Gastrocnemius medialis (tissue), 4 donors: ENCODE results near the gene ZP1. TPM values are rescaled to one million over a fixed set of nuclear protein-coding genes. Genes with fewer than 3 reads are reported as not detected.

Experiments
- ATAC-seq, 2 donors: fragments of 150-250 bp; one replicate each; pipeline ENCODE4 v1.9.1; 2016
- DNase-seq, 2 donors: peaks; one replicate each; pipeline ENCODE4 v3.0.0-alpha.2; 2019
- H3K27ac ChIP-seq, 4 donors: fragments of 200-600 bp; sonication (generic); 1 replicate in 1 of 4; 2 replicates in 3 of 4; pipeline ENCODE4 v1.5.1; 2016 to 2018; ENCODE audit warnings: mild to moderate bottlenecking in 2 of 4, moderate library complexity in 1 of 4
- H3K27me3 ChIP-seq, 3 donors: fragments of 200-600 bp; sonication (generic) in 2 of 3; 1 replicate in 1 of 3; 2 replicates in 2 of 3; pipeline versions ENCODE4 v1.5.1 to v1.6.0; 2016 to 2019; ENCODE audit warnings: mild to moderate bottlenecking in 1 of 3, moderate library complexity in 1 of 3
- H3K36me3 ChIP-seq, 2 donors: fragments of 200-600 bp; sonication (generic) in 1 of 2; one replicate each; pipeline ENCODE4 v1.5.1; 2017 to 2018
- H3K4me1 ChIP-seq, 2 donors: fragments of 200-600 bp; sonication (generic) in 1 of 2; one replicate each; pipeline ENCODE4 v1.5.1; 2016 to 2017; ENCODE audit warnings: mild to moderate bottlenecking in 2 of 2
- H3K4me3 ChIP-seq, 4 donors: fragments of 200-600 bp; sonication (generic) in 3 of 4; 1 replicate in 1 of 4; 2 replicates in 3 of 4; pipeline ENCODE4 v1.5.1; 2016 to 2019; ENCODE audit warnings: mild to moderate bottlenecking in 2 of 4
- H3K9me3 ChIP-seq, 3 donors: fragments of 200-600 bp; sonication (generic) in 2 of 3; 1 replicate in 1 of 3; 2 replicates in 2 of 3; pipeline ENCODE4 v1.5.1; 2016 to 2019
- CTCF ChIP-seq, 5 experiments: fragments of 450-650 bp in 3 of 5; fragments of 200-600 bp in 2 of 5; sonication (generic) in 2 of 5; IDR thresholded peaks in 4 of 5; conservative IDR thresholded peaks in 1 of 5; 1 replicate in 4 of 5; 2 replicates in 1 of 5; pipeline ENCODE4 v1.5.1; 2016 to 2019; ENCODE audit warnings: antibody characterized with exemption in 5 of 5, mild to moderate bottlenecking in 3 of 5, moderate library complexity in 3 of 5
- POLR2A ChIP-seq, 2 donors: fragments of 450-650 bp; IDR thresholded peaks; one replicate each; pipeline ENCODE4 v1.6.1; 2017; ENCODE audit warnings: antibody characterized with exemption in 2 of 2, mild to moderate bottlenecking in 2 of 2, moderate library complexity in 2 of 2
- in situ Hi-C, 4 donors: fragments of 200-750 bp; cut with MboI; loops; one replicate each; pipeline versions ENCODE4 v1.15.0 to v1.8.0; 2017; ENCODE audit warnings: low sequenced_read_pairs in 4 of 4
- intact Hi-C: fragments of 100-400 bp; cut with DNase I; formaldehyde crosslinking; loops from one replicate; pipeline ENCODE4 v1.15.1; 2023; ENCODE audit warnings: low total_unique reads
- total RNA-seq, 4 donors: library from RNA; depleted of rRNA; stranded (reverse); fragments of >200 nt; gene quantifications; one replicate each; pipeline versions ENCODE4 v1.1.0 to v1.2.3, GENCODE V29; 2016

ZP1 gene
- total RNA-seq, 4 donors from 2014 or later, result not detected

GRCh38 chr11:60917267-60917666 is 49.9 kb downstream of the ZP1 start:
- ATAC-seq (peak; percentile 51 to 62), DNase-seq (peak in 1 of 2 donors; percentile 59)
- Histone ChIP-seq H3K36me3 (peaks cover 0 to 28% of the 10 kb centered on the region in 2 donors), H3K4me1 (peaks cover 60 to 64% of the 10 kb centered on the region in 2 donors), H3K4me3 (no peak overlapping the region), H3K27ac (peak overlapping the region; percentile 64 to 96 (median 93)), H3K9me3 (no peaks in the 10 kb centered on the region), H3K27me3 (no peaks in the 10 kb centered on the region)
- intact Hi-C loops (no loop called here), in situ Hi-C loops (loop anchor here in 1 of 4 donors (25.0 kb wide), 1 partner anchor 245 kb away; the partner anchor contains the start of gene VPS37C)
- TF ChIP-seq POLR2A (IDR thresholded peaks at IDR 0.05) (no peak), CTCF (IDR thresholded peaks at IDR 0.05 in 4 of 5, conservative IDR thresholded peaks at IDR 0.05 in 1 of 5) (no peak)

GRCh38 chr11:60918251-60918938 is 51.1 kb downstream of the ZP1 start:
- Histone ChIP-seq H3K4me1 (peaks cover 48 to 57% of the 10 kb centered on the region in 2 donors), H3K27me3 (no peaks in the 10 kb centered on the region), H3K27ac (peak overlapping the region; percentile 64 to 96 (median 93)), H3K36me3 (peaks cover 0 to 36% of the 10 kb centered on the region in 2 donors), H3K9me3 (no peaks in the 10 kb centered on the region), H3K4me3 (no peak overlapping the region)
- intact Hi-C loops (no loop called here), in situ Hi-C loops (loop anchor here in 1 of 4 donors (25.0 kb wide), 1 partner anchor 244 kb away; the partner anchor contains the start of gene VPS37C)
- ATAC-seq (no peak), DNase-seq (peak in 1 of 2 donors; percentile 18)
- no peak for TF ChIP-seq POLR2A (IDR thresholded peaks at IDR 0.05)
- no peak for TF ChIP-seq CTCF (IDR thresholded peaks at IDR 0.05 in 4 of 5, conservative IDR thresholded peaks at IDR 0.05 in 1 of 5)

- TF ChIP-seq CTCF (IDR thresholded peaks at IDR 0.05 in 4 of 5, conservative IDR thresholded peaks at IDR 0.05 in 1 of 5) (no peak), POLR2A (IDR thresholded peaks at IDR 0.05) (no peak)
- intact Hi-C loops (no loop called here), in situ Hi-C loops (loop anchor here in 1 of 4 donors (25.0 kb wide), 1 partner anchor 243 kb away; the partner anchor contains the start of gene VPS37C)
- Histone ChIP-seq H3K27ac (peak overlapping the region in 2 of 4 donors; percentile 34 to 93), H3K9me3 (no peaks in the 10 kb centered on the region), H3K27me3 (no peaks in the 10 kb centered on the region), H3K36me3 (peaks cover 0 to 36% of the 10 kb centered on the region in 2 donors), H3K4me1 (peaks cover 49 to 58% of the 10 kb centered on the region in 2 donors), H3K4me3 (no peak overlapping the region)
- DNase-seq, result no peak
- no peak for ATAC-seq
Observed at GRCh38 chr11:60918939-60919265, 51.6 kb downstream of the ZP1 start.

GRCh38 chr11:60919320-60919719 is 52.0 kb downstream of the ZP1 start:
- DNase-seq (peak in 1 of 2 donors; percentile 5), ATAC-seq (no peak)
- intact Hi-C loops (no loop called here), in situ Hi-C loops (loop anchor here in 1 of 4 donors (25.0 kb wide), 1 partner anchor 243 kb away; the partner anchor contains the start of gene VPS37C)
- Histone ChIP-seq H3K27ac (peak overlapping the region in 2 of 4 donors; percentile 34 to 47), H3K4me1 (peaks cover 53 to 61% of the 10 kb centered on the region in 2 donors), H3K9me3 (no peaks in the 10 kb centered on the region), H3K27me3 (no peaks in the 10 kb centered on the region), H3K36me3 (peaks cover 0 to 36% of the 10 kb centered on the region in 2 donors), H3K4me3 (no peak overlapping the region)
- no peak for TF ChIP-seq POLR2A (IDR thresholded peaks at IDR 0.05)
- TF ChIP-seq CTCF (IDR thresholded peaks at IDR 0.05 in 4 of 5, conservative IDR thresholded peaks at IDR 0.05 in 1 of 5), result no peak
